Measurements from ENCODE around the gene CELF4. TPM values are rescaled to one million over a fixed set of nuclear protein-coding genes. Genes with fewer than 3 reads are reported as not detected.

The CELF4 gene
- total and polyA plus RNA-seq, 12 donors, result 0.42 to 16.9 (median 3.9) TPM; not detected in 1

DNA sequence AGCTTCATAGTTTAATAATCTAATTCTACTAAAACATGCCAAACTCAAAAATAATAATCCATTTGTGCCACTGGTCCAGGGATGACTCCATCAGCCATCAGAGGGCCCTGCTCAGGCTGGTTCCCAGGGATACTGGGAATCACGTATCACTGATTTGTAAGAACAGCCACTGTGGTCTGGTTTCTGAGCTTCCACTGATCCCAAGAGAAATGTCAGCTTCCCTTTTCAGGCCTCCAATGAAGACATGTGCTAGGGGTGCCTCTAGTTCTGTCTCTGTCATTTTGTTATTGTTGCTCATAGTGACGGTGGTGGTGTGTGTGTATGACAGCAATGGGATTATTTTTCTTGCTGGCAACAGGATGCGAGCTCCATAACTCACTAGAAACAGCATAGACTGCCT lies 83.2 kb downstream of the CELF4 start:
- DNase-seq, result peak in 1 of 7 donors; percentile 62
- peak overlapping the region in 1 of 5 donors; percentile 65 for H3K27ac ChIP-seq
- no peak for TF ChIP-seq POLR2A (IDR thresholded peaks at IDR 0.05)
- TF ChIP-seq CTCF (IDR thresholded peaks at IDR 0.05), result no peak
- peaks cover 4% of the 10 kb centered on the region for H3K27me3 ChIP-seq
- intact Hi-C loops (cut with DNase I), result no loop called here
- H3K9me3 ChIP-seq (replicated peaks in 1 of 3), result no peaks in the 10 kb centered on the region
- no peak overlapping the region for H3K4me3 ChIP-seq
- H3K4me1 ChIP-seq (replicated peaks in 1 of 2), result no peaks in the 10 kb centered on the region
- H3K36me3 ChIP-seq (replicated peaks in 1 of 2), result no peaks in the 10 kb centered on the region
- WGBS, 4 donors, result 36 to 56% (median 45%) methylated on average over 3 of the region's 3 CpGs

- Histone ChIP-seq H3K4me1 (replicated peaks in 1 of 2) (no peaks in the 10 kb centered on the region), H3K27me3 (peaks cover 4% of the 10 kb centered on the region), H3K4me3 (no peak overlapping the region), H3K27ac (peak overlapping the region in 1 of 5 donors; percentile 65), H3K36me3 (replicated peaks in 1 of 2) (no peaks in the 10 kb centered on the region), H3K9me3 (replicated peaks in 1 of 3) (no peaks in the 10 kb centered on the region)
- WGBS, 4 donors, result 20 to 33% (median 26%) methylated on average over 3 of the region's 3 CpGs
- no peak for DNase-seq
- intact Hi-C loops (cut with DNase I), result no loop called here
- no peak for TF ChIP-seq CTCF (IDR thresholded peaks at IDR 0.05)
- no peak for TF ChIP-seq POLR2A (IDR thresholded peaks at IDR 0.05)
These were observed 83.6 kb downstream of the CELF4 start for GRCh38 chr18:37482002-37482401.

GRCh38 chr18:37481491-37481890 lies 84.1 kb downstream of the CELF4 start:
- Histone ChIP-seq H3K36me3 (replicated peaks in 1 of 2) (no peaks in the 10 kb centered on the region), H3K9me3 (replicated peaks in 1 of 3) (no peaks in the 10 kb centered on the region), H3K4me1 (replicated peaks in 1 of 2) (no peaks in the 10 kb centered on the region), H3K27me3 (peaks cover 4% of the 10 kb centered on the region), H3K27ac (peak overlapping the region in 1 of 5 donors; percentile 47), H3K4me3 (no peak overlapping the region)
- DNase-seq, result no peak
- intact Hi-C loops (cut with DNase I), result no loop called here
- no peak for TF ChIP-seq POLR2A (IDR thresholded peaks at IDR 0.05)
- no peak for TF ChIP-seq CTCF (IDR thresholded peaks at IDR 0.05)
- 56 to 63% (median 59%) methylated on average over 6 of the region's 6 CpGs for WGBS, 4 donors

DNA sequence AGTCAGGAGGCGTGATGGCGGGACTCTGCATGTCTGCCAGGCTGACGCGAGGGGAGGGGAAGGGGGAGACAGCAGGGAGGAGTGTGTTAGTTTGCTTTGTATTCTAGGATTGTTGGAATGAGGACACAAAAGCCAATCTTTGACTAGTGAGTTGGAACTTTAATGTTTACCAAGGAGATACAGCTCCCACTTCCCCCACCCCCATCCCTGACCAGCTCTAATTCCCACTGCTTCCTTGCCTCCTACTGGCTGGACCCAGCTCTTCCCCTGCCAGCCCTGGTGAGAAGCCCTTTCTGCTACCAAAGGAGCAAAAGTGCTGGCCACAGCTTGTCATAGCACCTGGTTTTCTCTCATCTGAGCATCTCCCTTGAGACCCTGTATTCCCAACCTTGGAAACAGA lies 84.5 kb downstream of the CELF4 start:
- no peak overlapping the region for H3K4me3 ChIP-seq
- TF ChIP-seq POLR2A (IDR thresholded peaks at IDR 0.05) (no peak), CTCF (IDR thresholded peaks at IDR 0.05) (no peak)
- H3K27ac ChIP-seq, result no peak overlapping the region
- intact Hi-C loops (cut with DNase I), result no loop called here
- H3K9me3 ChIP-seq (replicated peaks in 1 of 3), result no peaks in the 10 kb centered on the region
- no peaks in the 10 kb centered on the region for H3K4me1 ChIP-seq (replicated peaks in 1 of 2)
- H3K36me3 ChIP-seq (replicated peaks in 1 of 2), result no peaks in the 10 kb centered on the region
- no peak for DNase-seq
- H3K27me3 ChIP-seq, result peaks cover 4% of the 10 kb centered on the region
- WGBS, 4 donors, result 62 to 79% (median 71%) methylated on average over 4 of the region's 4 CpGs
